Keratinocyte (primary cell): ENCODE measurements around the gene DIAPH1.

Source experiments
- CTCF ChIP-seq, 3 experiments: IDR thresholded peaks in 1 of 3; conservative IDR thresholded peaks in 1 of 3; optimal IDR thresholded peaks in 1 of 3; 2 replicates in 2 of 3; 3 replicates in 1 of 3; pipeline versions ENCODE3 to v1.5.1; 2011; ENCODE audit warnings: low read length in 3 of 3, mild to moderate bottlenecking in 3 of 3, moderate library complexity in 2 of 3, control low read depth in 1 of 3, inconsistent platforms in 1 of 3; ENCODE audit not compliant: insufficient read depth in 2 of 3; ENCODE audit errors: extremely low read depth in 1 of 3
- EZH2 ChIP-seq: IDR thresholded peaks from one replicate; pipeline ENCODE4 v1.6.1; 2012; ENCODE audit warnings: inconsistent platforms, mild to moderate bottlenecking, low read length, moderate library complexity

- TF ChIP-seq CTCF (optimal IDR thresholded peaks at IDR 0.05 in 1 of 3, IDR thresholded peaks at IDR 0.05 in 1 of 3, conservative IDR thresholded peaks at IDR 0.05 in 1 of 3; ENCODE audit: extremely low read depth in 1 of 3, insufficient read depth in 2 of 3, low read length in 3 of 3) = no peak
- no peak for TF ChIP-seq EZH2
Measured at GRCh38 chr5:141517312-141517711, 101.5 kb downstream of the DIAPH1 start.
